H9 (cell line): ENCODE measurements around the gene SEC14L5. TPM values are rescaled to one million over a fixed set of nuclear protein-coding genes. Genes with fewer than 3 reads are reported as not detected.

Source experiments
- DNase-seq: peaks from one replicate; pipeline ENCODE4 v3.0.0-alpha.2; 2017
- H2AFZ ChIP-seq: one replicate; pipeline ENCODE4 v1.6.1; 2013; ENCODE audit warnings: mild to moderate bottlenecking, low read length, control low read depth, moderate library complexity
- H2AK5ac ChIP-seq: 2 replicates; pipeline ENCODE4 v1.6.1; 2013; ENCODE audit warnings: low read length, control low read depth, mixed read lengths; ENCODE audit not compliant: insufficient read length
- H2BK120ac ChIP-seq: one replicate; pipeline ENCODE4 v1.6.1; 2013; ENCODE audit warnings: low read depth, mild to moderate bottlenecking, low read length, control low read depth, inconsistent platforms; ENCODE audit not compliant: poor library complexity, severe bottlenecking
- H2BK12ac ChIP-seq: 2 replicates; pipeline ENCODE4 v1.6.1; 2013; ENCODE audit warnings: low read length, control low read depth, mixed read lengths, low read depth; ENCODE audit not compliant: insufficient read length
- H2BK15ac ChIP-seq: 2 replicates; pipeline ENCODE4 v1.6.1; 2013; ENCODE audit warnings: low read depth, low read length, control low read depth
- H2BK20ac ChIP-seq: one replicate; pipeline ENCODE4 v1.6.1; 2013; ENCODE audit warnings: low read depth, mild to moderate bottlenecking, low read length, control low read depth, inconsistent platforms; ENCODE audit not compliant: poor library complexity, severe bottlenecking
- H2BK5ac ChIP-seq: 2 replicates; pipeline ENCODE4 v1.6.1; 2013; ENCODE audit warnings: low read length, control low read depth, mixed read lengths; ENCODE audit not compliant: insufficient read length
- H3K14ac ChIP-seq: 2 replicates; pipeline ENCODE4 v1.6.1; 2013; ENCODE audit warnings: low read length, control low read depth; ENCODE audit not compliant: insufficient read depth
- H3K18ac ChIP-seq: 2 replicates; pipeline ENCODE4 v1.6.1; 2013; ENCODE audit warnings: low read depth, mild to moderate bottlenecking, mixed read lengths, low read length, control low read depth; ENCODE audit not compliant: insufficient read length
- H3K23ac ChIP-seq: 2 replicates; pipeline ENCODE4 v1.6.1; 2013; ENCODE audit warnings: low read length, control low read depth, mixed read lengths, low read depth; ENCODE audit not compliant: insufficient read length
- H3K23me2 ChIP-seq: 2 replicates; pipeline ENCODE4 v1.6.1; 2013; ENCODE audit warnings: low read depth, mild to moderate bottlenecking, mixed read lengths, low read length, control low read depth; ENCODE audit not compliant: insufficient read length, poor library complexity, severe bottlenecking
- H3K27ac ChIP-seq: 2 replicates; pipeline ENCODE4 v1.5.1; 2013; ENCODE audit warnings: low read length, control low read depth, mixed read lengths, low read depth; ENCODE audit not compliant: insufficient read length
- H3K27me3 ChIP-seq: 2 replicates; pipeline ENCODE4 v1.6.1; 2013; ENCODE audit warnings: low read length, control low read depth, inconsistent platforms; ENCODE audit not compliant: insufficient read depth
- H3K4ac ChIP-seq: 2 replicates; pipeline ENCODE4 v1.6.1; 2013; ENCODE audit warnings: low read depth, mild to moderate bottlenecking, control low read depth, inconsistent platforms, low read length, moderate library complexity
- H3K4me1 ChIP-seq: 2 replicates; pipeline ENCODE4 v1.6.1; 2013; ENCODE audit warnings: low read length, control low read depth, inconsistent platforms; ENCODE audit not compliant: insufficient read depth
- H3K4me2 ChIP-seq: 2 replicates; pipeline ENCODE4 v1.6.1; 2013; ENCODE audit warnings: low read length, control low read depth, mixed read lengths; ENCODE audit not compliant: insufficient read length, insufficient read depth
- H3K56ac ChIP-seq: 2 replicates; pipeline ENCODE4 v1.6.1; 2013; ENCODE audit warnings: low read depth, mild to moderate bottlenecking, mixed read lengths, low read length, control low read depth; ENCODE audit not compliant: insufficient read length
- H3K79me1 ChIP-seq: 2 replicates; pipeline ENCODE4 v1.6.1; 2013; ENCODE audit warnings: low read depth, mild to moderate bottlenecking, moderate library complexity, low read length, control low read depth, inconsistent platforms; ENCODE audit not compliant: insufficient read depth, poor library complexity, severe bottlenecking
- H3K79me2 ChIP-seq: 2 replicates; pipeline ENCODE4 v1.6.1; 2013; ENCODE audit warnings: low read length, control low read depth, inconsistent platforms; ENCODE audit not compliant: insufficient read depth
- H3K9ac ChIP-seq: 2 replicates; pipeline ENCODE4 v1.6.1; 2013; ENCODE audit warnings: low read length, control low read depth, mixed read lengths; ENCODE audit not compliant: insufficient read length; ENCODE audit errors: extremely low read depth
- H3K9me3 ChIP-seq: one replicate; pipeline ENCODE4 v1.6.1; 2013; ENCODE audit warnings: low read depth, low read length, inconsistent platforms; ENCODE audit not compliant: control insufficient read depth
- H3T11ph ChIP-seq: one replicate; pipeline ENCODE4 v1.6.1; 2013; ENCODE audit warnings: mild to moderate bottlenecking, low read length, control low read depth, inconsistent platforms
- H4K20me1 ChIP-seq: one replicate; pipeline ENCODE4 v1.6.1; 2013; ENCODE audit not compliant: control insufficient read depth, insufficient read length, insufficient read depth
- H4K5ac ChIP-seq: 2 replicates; pipeline ENCODE4 v1.6.1; 2013; ENCODE audit warnings: low read depth, mild to moderate bottlenecking, mixed read lengths, low read length, control low read depth; ENCODE audit not compliant: insufficient read length
- H4K8ac ChIP-seq: replicated peaks from 2 replicates; pipeline ENCODE4 v1.6.1; 2013; ENCODE audit warnings: low read length, control low read depth, mixed read lengths, low read depth; ENCODE audit not compliant: insufficient read length
- H4K91ac ChIP-seq: 2 replicates; pipeline ENCODE4 v1.6.1; 2013; ENCODE audit warnings: low read depth, mild to moderate bottlenecking, moderate library complexity, mixed read lengths, low read length, control low read depth; ENCODE audit not compliant: insufficient read length
- H3K27ac Mint-ChIP-seq, 3 experiments: 2 replicates in 2 of 3; 3 replicates in 1 of 3; pipeline ENCODE4 v1.8.0; 2020 to 2021; ENCODE audit warnings: mixed read lengths in 3 of 3, mild to moderate bottlenecking in 1 of 3, moderate library complexity in 1 of 3
- H3K27me3 Mint-ChIP-seq: 2 replicates; pipeline ENCODE4 v1.8.0; 2021; ENCODE audit warnings: low read depth, mild to moderate bottlenecking, moderate library complexity, mixed read lengths
- H3K36me3 Mint-ChIP-seq, 3 experiments: 2 replicates in 2 of 3; 3 replicates in 1 of 3; pipeline ENCODE4 v1.8.0; 2020 to 2021; ENCODE audit warnings: low read depth in 3 of 3, mixed read lengths in 3 of 3; ENCODE audit not compliant: insufficient read depth in 1 of 3
- H3K4me1 Mint-ChIP-seq, 2 experiments: 2 replicates each; pipeline ENCODE4 v1.8.0; 2020; ENCODE audit warnings: mixed read lengths in 2 of 2
- H3K4me3 Mint-ChIP-seq, 2 experiments: 2 replicates in 1 of 2; 3 replicates in 1 of 2; pipeline ENCODE4 v1.8.0; 2020 to 2021; ENCODE audit warnings: mild to moderate bottlenecking in 2 of 2, mixed read lengths in 2 of 2, moderate library complexity in 1 of 2
- H3K9me3 Mint-ChIP-seq, 2 experiments: 2 replicates in 1 of 2; 3 replicates in 1 of 2; pipeline ENCODE4 v1.8.0; 2020; ENCODE audit warnings: mild to moderate bottlenecking in 2 of 2, mixed read lengths in 2 of 2, moderate library complexity in 1 of 2
- CTCF ChIP-seq: fragments of 200-600 bp; sonication (generic); conservative IDR thresholded peaks from 3 replicates; pipeline ENCODE4 v1.8.0; 2021; ENCODE audit warnings: antibody characterized with exemption, mild to moderate bottlenecking
- WGBS: extraction: QIAGEN DNeasy Blood & Tissue Kit; methylation state at CpG from one replicate; pipeline ENCODE4 v1.1.7; 2013; ENCODE audit warnings: missing lambda C conversion rate, low lambda C conversion rate, mixed read lengths; ENCODE audit not compliant: insufficient read length; ENCODE audit errors: extremely low coverage; 5-methylcytosine and 5-hydroxymethylcytosine counted together
- total RNA-seq: library from RNA; stranded (reverse); gene quantifications from 2 replicates; pipeline ENCODE4 v1.2.1, GENCODE V29; 2021

SEC14L5 gene
- total RNA-seq, 1 experiment from 2014 or later: 4.1 TPM

DNA sequence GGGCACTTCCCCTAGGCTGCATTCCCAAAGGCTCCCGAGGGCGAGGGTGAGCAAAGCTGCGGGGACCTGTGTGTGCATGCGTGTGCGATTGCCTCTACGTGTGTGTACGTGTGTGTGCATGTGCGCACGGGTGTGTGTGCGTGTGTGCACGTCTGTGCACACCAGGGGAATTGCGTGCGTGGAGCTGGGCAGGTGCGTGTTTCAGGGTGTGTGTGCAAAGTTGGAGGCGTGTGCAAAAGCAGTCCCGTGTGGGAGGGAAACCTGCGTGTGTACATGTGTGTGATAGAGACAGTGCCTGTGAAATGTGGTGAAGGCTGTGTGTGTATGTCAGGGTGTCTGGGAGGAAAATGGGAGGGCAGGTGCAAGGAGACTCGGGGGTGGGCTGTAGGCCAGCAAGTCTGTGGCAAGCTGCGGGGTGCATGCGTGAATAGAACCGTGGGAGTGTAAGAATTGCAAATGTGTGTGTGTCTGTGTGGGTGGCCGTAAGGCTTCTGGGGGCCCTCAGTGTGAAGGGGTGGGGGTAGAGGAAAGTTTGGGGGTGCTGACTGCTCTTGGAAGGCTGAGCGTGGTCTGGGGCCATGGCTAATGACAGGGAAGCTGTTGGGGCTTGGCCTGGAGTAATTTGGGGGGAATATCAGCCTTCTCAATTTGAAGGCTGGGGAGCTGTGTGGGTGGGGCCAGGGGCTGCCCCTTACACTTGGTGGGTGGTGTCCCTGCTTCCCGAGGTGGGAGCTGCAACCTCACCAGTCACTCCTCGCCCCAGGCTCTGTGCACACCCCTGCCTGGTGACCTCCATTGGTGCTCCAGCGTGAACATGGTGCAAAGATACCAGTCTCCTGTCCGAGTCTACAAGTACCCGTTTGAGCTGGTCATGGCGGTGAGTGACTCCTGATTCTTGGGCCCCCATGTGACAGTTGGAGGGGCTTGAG lies 644 bp downstream of the SEC14L5 start:
- H3K9me3 Mint-ChIP-seq: no peaks in the 10 kb centered on the region; a peak in 1 of 5 replicates
- no peak overlapping the region for H3K56ac ChIP-seq
- no peak overlapping the region for H4K91ac ChIP-seq
- H3K79me2 ChIP-seq: no peaks in the 10 kb centered on the region
- no peak overlapping the region for H2BK20ac ChIP-seq
- H3K4me1 ChIP-seq: peaks cover 2% of the 10 kb centered on the region; the same call in 1 of the 2 replicates
- peaks cover 15 to 28% of the 10 kb centered on the region in 2 experiments for H3K4me1 Mint-ChIP-seq
- H3K4me2 ChIP-seq: peak overlapping the region; percentile 27
- no peak overlapping the region for H2BK15ac ChIP-seq
- H3K23me2 ChIP-seq: peaks cover 4% of the 10 kb centered on the region
- H3K4me3 Mint-ChIP-seq: peak overlapping the region; percentile 52 to 73
- TF ChIP-seq CTCF: no peak
- H3K27me3 Mint-ChIP-seq: peaks cover 13% of the 10 kb centered on the region
- H3K27ac Mint-ChIP-seq: peak overlapping the region in 2 of 3 experiments; percentile 52 to 64; a peak in 2 of 7 replicates
- H4K20me1 ChIP-seq: no peaks in the 10 kb centered on the region
- no peak overlapping the region for H3T11ph ChIP-seq
- H2BK12ac ChIP-seq: no peak overlapping the region
- H3K14ac ChIP-seq: no peak overlapping the region
- no peak overlapping the region for H3K9ac ChIP-seq
- H3K36me3 Mint-ChIP-seq: no peaks in the 10 kb centered on the region
- no peak overlapping the region for H3K23ac ChIP-seq
- no peak for DNase-seq
- H3K79me1 ChIP-seq: no peaks in the 10 kb centered on the region
- no peak overlapping the region for H4K5ac ChIP-seq
- no peak overlapping the region for H3K27ac ChIP-seq
- no peak overlapping the region for H3K4ac ChIP-seq
- H2BK120ac ChIP-seq: no peak overlapping the region
- no peak overlapping the region for H2AFZ ChIP-seq
- WGBS: no CpG with 5 or more reads among the region's 29 CpGs
- H2AK5ac ChIP-seq: no peak overlapping the region
- H3K18ac ChIP-seq: no peak overlapping the region
- no peak overlapping the region for H4K8ac ChIP-seq
- no peaks in the 10 kb centered on the region for H3K9me3 ChIP-seq
- no peaks in the 10 kb centered on the region; the same call in 1 of the 2 replicates for H3K27me3 ChIP-seq
- no peak overlapping the region for H2BK5ac ChIP-seq
